ENCODE data around the gene PLA2G4E.
A peak's percentile ranks its signal among the peaks of the same experiment; 100 is the strongest.

PLA2G4E gene

GRCh38 chr15:41992803-41993190 lies 28.0 kb downstream of the PLA2G4E start:
- no peak for DNase-seq (ENCODE audit: low spot score)

GRCh38 chr15:41992151-41992802 lies 28.6 kb downstream of the PLA2G4E start:
- DNase-seq (ENCODE audit: low spot score) = no peak

GRCh38 chr15:41990691-41991090 lies 30.2 kb downstream of the PLA2G4E start:
- no peak for DNase-seq (ENCODE audit: low spot score)

GRCh38 chr15:41990243-41990605 lies 30.6 kb downstream of the PLA2G4E start:
- no peak for DNase-seq (ENCODE audit: low spot score)

- DNase-seq (ENCODE audit: low spot score) = peak; percentile 61
These were observed 31.1 kb downstream of the PLA2G4E start for GRCh38 chr15:41989573-41990242.

- no peak for DNase-seq (ENCODE audit: low spot score)
These were observed 31.8 kb downstream of the PLA2G4E start for GRCh38 chr15:41988896-41989572.

GRCh38 chr15:41987925-41988275 lies 32.9 kb downstream of the PLA2G4E start:
- no peak for DNase-seq (ENCODE audit: low spot score)

- no peak for DNase-seq (ENCODE audit: low spot score)
These were observed 33.5 kb downstream of the PLA2G4E start for GRCh38 chr15:41987246-41987924.

- no peak for DNase-seq (ENCODE audit: low spot score)
These were observed 35.3 kb downstream of the PLA2G4E start for GRCh38 chr15:41985236-41986160.

GRCh38 chr15:41984622-41985021 lies 36.2 kb downstream of the PLA2G4E start:
- no peak for DNase-seq (ENCODE audit: low spot score)

- DNase-seq (ENCODE audit: low spot score) = no peak
These were observed 36.9 kb downstream of the PLA2G4E start for GRCh38 chr15:41983621-41984571.

- DNase-seq (ENCODE audit: low spot score) = no peak
These were observed 37.6 kb downstream of the PLA2G4E start for GRCh38 chr15:41983221-41983620.

- DNase-seq (ENCODE audit: low spot score) = no peak
These were observed 38.5 kb downstream of the PLA2G4E start for GRCh38 chr15:41982133-41982930.

GRCh38 chr15:41981371-41982132 lies 39.3 kb downstream of the PLA2G4E start:
- DNase-seq (ENCODE audit: low spot score) = no peak

- DNase-seq (ENCODE audit: low spot score) = no peak
These were observed 40.1 kb downstream of the PLA2G4E start for GRCh38 chr15:41980654-41981323.

- DNase-seq (ENCODE audit: low spot score) = no peak
These were observed 41.2 kb downstream of the PLA2G4E start for GRCh38 chr15:41979493-41980266.

- DNase-seq (ENCODE audit: low spot score) = no peak
These were observed 42.3 kb downstream of the PLA2G4E start for GRCh38 chr15:41978534-41978933.
